Measurements from ENCODE around the gene CDKAL1.

- TF ChIP-seq GATA2 (IDR thresholded peaks at IDR 0.05; ENCODE audit: low read depth, low read length) (no peak), GATA3 (IDR thresholded peaks at IDR 0.05; ENCODE audit: low read depth, low read length) (no peak)
Observed at GRCh38 chr6:20797597-20797996, 263.3 kb downstream of the CDKAL1 start.

Data from SH-SY5Y (cell line).